H1 (cell line): Measurements from ENCODE around the gene ARHGEF25. TPM values are rescaled to one million over a fixed set of nuclear protein-coding genes. Genes with fewer than 3 reads are reported as not detected.

Experiments
- BACH1 ChIP-seq: IDR thresholded peaks from 2 replicates; pipeline ENCODE4 v1.6.1; 2012; ENCODE audit warnings: low read length, improper control_type of control experiment
- BRCA1 ChIP-seq: IDR thresholded peaks from 2 replicates; pipeline ENCODE4 v1.6.1; 2012; ENCODE audit warnings: low read depth, low read length, improper control_type of control experiment
- CHD7 ChIP-seq: fragments of 300-600 bp; sonication (generic); IDR thresholded peaks from 2 replicates; pipeline ENCODE4 v1.7.1; 2012; ENCODE audit warnings: low read length, moderate library complexity, mild to moderate bottlenecking, inconsistent platforms; ENCODE audit not compliant: insufficient replicate concordance
- CREB1 ChIP-seq: IDR thresholded peaks from 2 replicates; pipeline ENCODE4 v1.6.1; 2012; ENCODE audit warnings: inconsistent platforms
- EZH2 ChIP-seq: fragments of 200-600 bp; sonication (generic); IDR thresholded peaks from 2 replicates; pipeline ENCODE4 v1.7.1; 2012; ENCODE audit warnings: low read depth, mild to moderate bottlenecking, moderate library complexity, low read length, inconsistent platforms; ENCODE audit not compliant: severe bottlenecking
- HDAC2 ChIP-seq, 2 experiments: fragments of 300-600 bp in 1 of 2; sonication (generic) in 1 of 2; IDR thresholded peaks; 2 replicates each; pipeline ENCODE4 v1.6.1; 2011 to 2012; ENCODE audit warnings: low read depth in 2 of 2, low read length in 2 of 2, mild to moderate bottlenecking in 2 of 2, moderate library complexity in 2 of 2, borderline replicate concordance in 1 of 2, inconsistent platforms in 1 of 2
- JUND ChIP-seq: IDR thresholded peaks from 2 replicates; pipeline ENCODE4 v1.6.1; 2011; ENCODE audit warnings: mild to moderate bottlenecking, improper control_type of control experiment, low read length
- MAFK ChIP-seq: IDR thresholded peaks from 2 replicates; pipeline ENCODE4 v1.6.1; 2012; ENCODE audit warnings: low read depth, mild to moderate bottlenecking, improper control_type of control experiment, low read length
- RFX5 ChIP-seq: IDR thresholded peaks from 2 replicates; pipeline ENCODE4 v1.6.1; 2011; ENCODE audit warnings: low read depth, low read length, improper control_type of control experiment, borderline replicate concordance
- TAF1 ChIP-seq: IDR thresholded peaks from 2 replicates; pipeline ENCODE4 v1.6.1; 2011; ENCODE audit warnings: mild to moderate bottlenecking, low read depth, low read length
- polyA plus RNA-seq, 7 experiments: library from polyadenylated mRNA; depleted of rRNA in 3 of 7; stranded (reverse) in 5 of 7; unstranded in 2 of 7; fragments of >200 nt in 5 of 7; fragments of 200-250 nt in 2 of 7; gene quantifications; 1 replicate in 5 of 7; 2 replicates in 1 of 7; 4 replicates in 1 of 7; pipeline versions ENCODE4 v1.2.1 to v1.2.3, GENCODE V29; 2011 to 2013; ENCODE audit warnings: missing spikeins in 2 of 7, mixed read lengths in 2 of 7
- total RNA-seq: library from RNA; stranded (reverse); fragmentation: NEBNext Ultra II Directional; extraction: Animal tissue kit (Norgen Biotek cat#: 25700); gene quantifications from 2 replicates; pipeline ENCODE4 v1.2.1, GENCODE V29; 2021

ARHGEF25 gene
- total and polyA plus RNA-seq, 2 of the 8 experiments (the other 6 are each of a cell fraction or from before 2014, with no cell fraction given): 5.9 to 8.8 TPM

- no peak for TF ChIP-seq RFX5
- TF ChIP-seq HDAC2 (IDR thresholded peaks at IDR 0.05; ENCODE audit: borderline replicate concordance in 1 of 2, low read depth in 2 of 2, low read length in 2 of 2): no peak
- TF ChIP-seq TAF1: 0 out of 2 replicates have a peak, but pooled peaks have one; percentile 7
- TF ChIP-seq JUND: no peak
- TF ChIP-seq MAFK: no peak
- peak; percentile 91 for TF ChIP-seq EZH2
- TF ChIP-seq BACH1: no peak
- TF ChIP-seq CREB1: no peak
- no peak for TF ChIP-seq CHD7
- TF ChIP-seq BRCA1: no peak
Measured at GRCh38 chr12:57619434-57620244, 8.4 kb downstream of the ARHGEF25 start (continued).
